ENCODE data around the gene MAP3K14.
"Not testable (repeated sequence)": the region's sequence is repeated elsewhere in the genome, so short reads cannot be mapped to it uniquely, and the experiment has no call there.

The MAP3K14 gene

DNA sequence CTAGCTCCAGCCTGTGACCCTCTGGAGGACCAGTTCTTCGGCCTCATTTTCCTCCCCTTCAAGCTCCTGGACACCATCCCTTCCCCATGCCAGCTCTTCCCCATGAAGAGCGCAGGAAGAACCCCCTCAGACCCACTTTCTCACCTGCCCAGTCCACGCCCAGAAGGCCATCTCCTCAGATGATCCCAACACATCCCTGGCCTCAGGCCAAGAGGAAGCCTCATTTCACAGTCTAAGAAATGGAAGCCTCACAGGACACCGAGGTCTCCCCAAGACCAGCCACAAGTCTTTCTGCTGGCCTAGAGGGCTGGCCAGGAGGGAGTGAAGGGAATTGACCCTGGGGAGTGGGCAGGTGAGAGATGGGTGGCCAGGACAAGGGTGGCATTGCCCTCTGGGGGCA lies 62.9 kb downstream of the MAP3K14 start:
- no peak for DNase-seq

GRCh38 chr17:45253237-45253636 lies 63.6 kb downstream of the MAP3K14 start:
- not testable (repeated sequence) for DNase-seq

GRCh38 chr17:45251931-45252330 lies 64.9 kb downstream of the MAP3K14 start:
- DNase-seq = no peak

GRCh38 chr17:45248132-45248957 lies 68.5 kb downstream of the MAP3K14 start:
- peak; percentile 84 for DNase-seq

DNA sequence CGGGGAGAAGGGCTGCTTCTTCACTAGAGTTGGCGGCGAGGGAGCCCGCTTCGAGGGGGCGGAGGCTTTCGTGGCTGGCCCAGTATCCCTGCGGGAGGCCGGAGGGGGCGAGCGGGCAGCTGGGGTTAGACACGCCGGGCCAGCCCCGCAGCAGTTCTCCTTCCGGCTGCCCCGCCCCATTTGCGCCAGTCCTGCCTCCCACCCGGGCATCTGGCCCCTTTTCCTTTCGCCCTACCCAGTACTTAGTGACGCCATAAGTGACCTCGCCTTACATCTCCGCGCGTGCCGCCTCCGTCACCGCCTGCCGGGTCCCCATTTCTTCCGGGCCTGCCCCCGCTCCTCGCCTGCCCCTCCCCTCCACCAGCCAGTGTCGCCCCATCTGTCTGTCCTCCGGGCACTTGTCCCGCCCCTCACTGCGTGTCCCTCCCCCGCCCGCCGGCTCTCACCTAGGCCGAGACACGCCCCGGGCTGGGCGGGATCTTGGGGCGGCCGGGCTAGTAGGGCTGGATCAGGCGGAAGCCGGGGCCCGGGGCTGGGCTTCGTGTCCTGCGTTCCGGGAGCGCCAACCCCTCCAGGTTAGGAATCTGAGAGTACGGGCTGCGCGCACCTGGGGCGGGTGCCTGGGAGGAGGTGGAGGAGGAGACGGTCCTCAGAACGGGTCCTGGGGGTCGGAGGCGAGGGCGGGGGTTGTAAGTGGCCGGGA lies 69.2 kb downstream of the MAP3K14 start:
- peak; percentile 97 for DNase-seq

GRCh38 chr17:45246861-45247428 lies 69.9 kb downstream of the MAP3K14 start:
- no peak for DNase-seq

DNA sequence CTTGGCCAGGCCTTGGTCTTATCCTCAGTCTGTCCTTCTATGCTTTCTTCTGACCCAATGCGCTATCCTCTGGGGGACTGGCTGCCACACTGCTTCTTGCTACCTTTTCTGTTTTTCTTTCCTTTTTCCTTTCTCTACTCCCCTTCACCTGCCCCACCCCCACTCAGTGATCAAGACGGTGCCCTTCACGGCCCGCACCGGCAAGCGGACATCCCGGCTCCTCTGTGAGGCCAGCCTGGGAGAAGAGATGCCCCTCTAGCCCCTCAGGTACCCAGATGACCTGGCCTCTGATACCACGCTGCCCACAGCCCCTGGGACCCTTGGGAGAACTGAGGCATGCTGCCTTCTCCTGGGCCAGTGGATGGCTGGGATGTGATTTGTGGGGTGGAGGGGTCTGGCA lies 70.5 kb downstream of the MAP3K14 start:
- no peak for DNase-seq

GRCh38 chr17:45244725-45245656 lies 71.8 kb downstream of the MAP3K14 start:
- no peak for DNase-seq

GRCh38 chr17:45243750-45244149 lies 73.1 kb downstream of the MAP3K14 start:
- no peak for DNase-seq

GRCh38 chr17:45242029-45242414 lies 74.8 kb downstream of the MAP3K14 start:
- no peak for DNase-seq

GRCh38 chr17:45241328-45242028 lies 75.3 kb downstream of the MAP3K14 start:
- no peak for DNase-seq

- DNase-seq = no peak
Measured at GRCh38 chr17:45240905-45241327, 75.9 kb downstream of the MAP3K14 start.

GRCh38 chr17:45238155-45238774 lies 78.6 kb downstream of the MAP3K14 start:
- DNase-seq = no peak

GRCh38 chr17:45237686-45238085 lies 79.1 kb downstream of the MAP3K14 start:
- DNase-seq = no peak

DNA sequence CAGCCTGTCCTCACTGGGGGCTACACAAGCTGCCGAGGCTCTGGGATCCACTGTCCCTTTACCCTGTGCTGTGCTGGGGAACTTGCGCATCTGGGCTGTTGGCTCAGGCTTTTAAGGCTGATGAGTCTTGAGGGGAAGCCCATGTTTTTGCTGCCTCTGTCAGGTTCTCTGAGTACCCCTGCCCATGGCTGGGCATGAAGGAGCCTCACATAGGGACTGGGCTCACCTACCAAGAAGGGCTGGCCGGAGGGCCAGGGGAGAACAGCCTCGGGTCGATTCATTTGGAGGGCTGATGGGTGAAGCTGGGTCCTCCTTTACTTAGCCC lies 80.6 kb downstream of the MAP3K14 start:
- no peak for DNase-seq

DNA sequence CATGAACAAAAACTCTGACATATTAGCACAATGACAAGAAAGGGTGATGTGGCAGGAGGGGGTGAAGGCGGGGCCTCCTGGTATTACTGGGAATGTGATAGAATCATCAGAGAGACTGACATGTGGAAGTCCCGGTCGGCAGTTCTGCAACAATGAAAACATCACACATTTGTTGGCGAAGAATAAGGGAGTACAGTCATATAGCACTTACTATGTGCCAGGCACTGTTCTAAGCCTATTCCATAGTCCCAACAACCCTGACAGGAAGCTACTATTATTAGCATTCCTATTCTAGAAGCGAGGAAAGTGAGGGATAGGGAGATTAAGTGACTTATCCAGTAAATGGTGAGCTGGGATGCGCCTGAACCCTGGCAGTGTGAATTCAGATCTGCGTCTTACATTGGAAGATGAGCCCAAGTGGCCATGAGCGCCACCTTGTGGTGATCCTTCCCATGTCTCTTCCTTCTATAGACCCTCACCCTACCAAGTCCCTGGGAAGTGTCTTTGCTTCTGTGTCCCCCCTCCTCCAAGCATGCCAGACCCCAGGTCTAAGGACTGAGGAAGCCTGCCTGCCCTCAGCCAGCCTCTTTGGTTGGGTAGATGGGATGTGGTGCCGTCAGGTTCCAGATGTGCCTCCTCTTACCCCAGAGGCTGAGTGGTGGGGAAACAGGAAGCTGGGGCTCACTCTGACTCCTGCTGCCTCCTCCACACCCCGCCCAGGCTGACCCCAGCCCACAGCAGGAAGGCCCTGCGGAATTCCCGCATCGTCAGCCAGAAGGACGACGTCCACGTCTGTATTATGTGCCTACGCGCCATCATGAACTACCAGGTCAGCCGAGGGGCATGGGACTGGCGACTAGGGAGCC lies 81.2 kb downstream of the MAP3K14 start:
- DNase-seq = peak; percentile 84

GRCh38 chr17:45234641-45235415 lies 82.0 kb downstream of the MAP3K14 start:
- peak; percentile 55 for DNase-seq

GRCh38 chr17:45233423-45233924 lies 83.3 kb downstream of the MAP3K14 start:
- DNase-seq = no peak

DNA sequence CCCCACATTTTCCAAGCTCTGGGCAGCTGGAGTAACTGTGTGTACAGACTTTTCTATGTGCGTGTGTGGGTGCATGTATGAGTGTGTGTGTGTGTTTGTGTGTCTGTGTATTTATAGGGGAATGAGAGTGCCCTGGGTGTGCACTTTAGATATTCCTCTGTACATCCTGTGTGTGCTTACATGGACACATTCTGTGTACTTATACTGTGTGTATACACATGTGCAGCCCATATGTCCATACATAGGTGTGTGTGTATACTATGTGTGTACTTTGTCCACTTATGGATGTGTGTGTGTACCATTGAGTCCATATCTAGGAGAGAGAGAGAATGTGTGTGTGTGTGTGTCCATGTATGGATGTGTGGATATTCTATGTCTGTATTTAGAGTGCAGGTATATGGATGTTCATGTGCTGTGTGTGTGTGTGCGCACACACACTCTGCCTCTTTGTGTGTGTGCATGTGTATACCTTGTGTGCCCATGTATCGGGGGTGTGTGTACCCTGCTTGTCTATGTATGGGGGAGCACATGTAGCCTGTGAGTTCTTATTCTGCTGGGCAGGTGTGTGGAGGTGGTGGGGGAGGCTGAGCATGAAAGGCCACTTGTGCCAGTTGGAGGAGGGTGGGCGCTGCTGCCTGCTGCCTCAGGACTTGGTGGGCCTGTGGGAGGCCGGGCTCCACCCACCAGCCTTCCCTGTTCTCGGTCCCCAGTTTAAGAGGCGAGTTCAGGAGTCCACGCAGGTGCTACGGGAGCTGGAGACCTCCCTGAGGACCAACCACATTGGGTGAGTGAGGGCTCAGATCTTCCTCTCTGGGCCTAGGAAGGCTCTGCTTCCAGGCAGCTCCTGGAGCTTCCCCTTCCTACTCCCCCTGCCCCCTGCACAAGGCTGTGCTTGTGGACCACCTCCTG lies 84.1 kb downstream of the MAP3K14 start:
- DNase-seq = no peak
